NCI-H187 (cell line): ENCODE measurements around the gene MFAP1.
"Not testable (repeated sequence)": the region's sequence is repeated elsewhere in the genome, so short reads cannot be mapped to it uniquely, and the experiment has no call there.

Experiments
- DNase-seq, 2 experiments: peaks; one replicate each; lab custom pipeline; 2025; lab: John Stamatoyannopoulos, UW

MFAP1 gene

GRCh38 chr15:43821505-43821904, 3.0 kb downstream of the MFAP1 start:
- DNase-seq, result no peak

GRCh38 chr15:43815064-43815463, 9.4 kb downstream of the MFAP1 start:
- not testable (repeated sequence) for DNase-seq

DNA sequence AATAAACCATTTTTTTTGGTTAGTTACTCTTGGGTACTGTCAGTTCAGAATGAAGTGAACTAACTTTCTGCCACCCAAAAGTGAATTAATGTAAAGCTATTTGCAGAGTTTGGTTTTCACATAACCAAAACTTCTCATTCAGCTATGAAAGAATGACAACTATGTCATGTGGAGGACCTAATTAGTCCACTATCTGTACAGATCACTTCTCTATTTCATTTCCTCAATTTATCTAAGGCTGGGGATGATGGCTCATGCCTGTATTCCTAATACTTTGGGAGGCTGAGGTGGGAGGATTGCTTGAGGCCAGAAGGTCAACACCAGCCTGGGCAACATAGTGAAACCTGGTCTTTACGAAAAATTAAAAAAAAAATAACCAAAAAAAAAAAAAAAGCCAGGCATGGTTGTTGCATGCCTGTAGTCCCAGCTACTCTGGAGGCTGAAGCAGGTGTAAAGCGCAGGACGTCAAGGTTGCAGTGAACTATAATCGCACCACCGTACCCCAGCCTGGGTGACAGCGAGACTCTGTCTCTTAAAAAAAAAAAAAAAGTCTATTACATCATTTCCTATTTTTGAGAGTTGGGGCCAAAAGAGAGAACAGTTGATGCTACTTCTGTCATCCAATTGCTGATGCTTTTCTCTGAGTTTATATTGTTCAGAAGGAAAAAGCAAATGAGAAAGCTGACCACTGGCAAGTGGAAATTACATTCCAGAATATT, 15.4 kb downstream of the MFAP1 start:
- no peak for DNase-seq

GRCh38 chr15:43808435-43808950, 16.0 kb downstream of the MFAP1 start:
- DNase-seq, result no peak

DNA sequence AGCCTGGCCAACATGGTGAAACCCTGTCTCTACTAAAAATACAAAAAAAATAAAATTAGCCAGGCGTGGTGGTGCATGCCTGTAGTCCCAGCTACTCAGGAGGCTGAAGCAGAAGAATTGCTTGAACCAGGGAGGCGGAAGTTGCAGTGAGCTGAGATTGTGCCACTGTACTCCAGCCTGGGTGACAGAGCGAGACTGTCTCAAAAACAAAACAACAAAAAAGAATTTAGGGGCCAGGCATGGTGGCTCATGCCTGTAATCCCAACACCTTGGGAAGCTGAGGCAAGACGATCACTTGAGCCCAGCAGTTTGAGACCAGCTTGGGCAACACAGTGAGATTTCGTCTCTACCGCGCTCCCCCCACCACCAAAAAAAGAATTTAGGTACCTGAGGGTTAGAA, 21.8 kb downstream of the MFAP1 start:
- DNase-seq, result not testable (repeated sequence)

GRCh38 chr15:43800286-43801141, 24.0 kb downstream of the MFAP1 start, which contains the start of gene HYPK:
Gene HYPK, plus strand, starts transcription at chr15:43800599. Its CDS starts 24 bp downstream, at chr15:43800623.
- DNase-seq, result peak; percentile 9 to 62

DNA sequence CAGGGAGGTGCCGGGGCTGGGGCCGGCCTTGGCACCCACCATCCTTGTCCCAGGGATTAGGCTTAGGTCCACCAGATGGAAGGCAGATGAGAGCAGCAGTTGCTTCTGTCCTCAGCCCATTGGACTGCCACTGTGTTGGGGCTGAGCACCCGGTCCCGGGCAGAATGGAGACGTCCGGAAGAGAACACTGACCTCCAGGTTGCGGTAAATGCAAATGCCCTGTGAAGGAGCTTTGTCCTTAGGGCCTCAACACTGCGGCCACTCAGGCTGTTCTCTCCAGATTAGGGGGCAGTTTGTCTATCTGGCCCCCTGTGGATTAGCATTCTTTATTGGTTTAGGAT, 24.6 kb downstream of the MFAP1 start, which contains the start of gene SERINC4:
TSS of gene SERINC4 (minus strand) at position 276 of the 341 bp plus-strand sequence. CDS start at position 42, 234 bp downstream.
- DNase-seq, result no peak

- DNase-seq, result peak; percentile 30 to 35
These were observed 25.1 kb downstream of the MFAP1 start for GRCh38 chr15:43799209-43799944.

GRCh38 chr15:43796566-43796965, 27.9 kb downstream of the MFAP1 start:
- DNase-seq, result no peak

- DNase-seq, result no peak
These were observed 28.5 kb downstream of the MFAP1 start for GRCh38 chr15:43795997-43796396.

DNA sequence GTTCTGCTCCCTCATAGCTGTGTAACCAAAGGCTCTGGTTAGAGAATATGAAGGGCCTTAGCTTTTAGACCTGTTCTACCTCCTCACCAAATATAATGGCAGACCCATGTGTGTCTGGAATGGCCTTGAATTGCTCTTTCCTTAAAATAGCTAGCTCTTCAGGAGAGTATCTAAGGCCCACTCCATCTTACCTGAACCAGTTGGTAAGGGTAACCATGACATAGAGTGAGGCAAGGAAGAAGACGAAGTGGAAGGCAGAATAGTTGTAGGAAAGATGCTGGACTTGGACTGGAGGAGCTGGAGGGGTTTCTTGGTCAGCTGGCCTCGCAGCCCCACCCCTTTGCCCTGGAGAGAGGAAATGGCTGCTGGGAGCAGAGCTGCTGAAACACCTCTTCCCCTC, 29.3 kb downstream of the MFAP1 start:
- no peak for DNase-seq

DNA sequence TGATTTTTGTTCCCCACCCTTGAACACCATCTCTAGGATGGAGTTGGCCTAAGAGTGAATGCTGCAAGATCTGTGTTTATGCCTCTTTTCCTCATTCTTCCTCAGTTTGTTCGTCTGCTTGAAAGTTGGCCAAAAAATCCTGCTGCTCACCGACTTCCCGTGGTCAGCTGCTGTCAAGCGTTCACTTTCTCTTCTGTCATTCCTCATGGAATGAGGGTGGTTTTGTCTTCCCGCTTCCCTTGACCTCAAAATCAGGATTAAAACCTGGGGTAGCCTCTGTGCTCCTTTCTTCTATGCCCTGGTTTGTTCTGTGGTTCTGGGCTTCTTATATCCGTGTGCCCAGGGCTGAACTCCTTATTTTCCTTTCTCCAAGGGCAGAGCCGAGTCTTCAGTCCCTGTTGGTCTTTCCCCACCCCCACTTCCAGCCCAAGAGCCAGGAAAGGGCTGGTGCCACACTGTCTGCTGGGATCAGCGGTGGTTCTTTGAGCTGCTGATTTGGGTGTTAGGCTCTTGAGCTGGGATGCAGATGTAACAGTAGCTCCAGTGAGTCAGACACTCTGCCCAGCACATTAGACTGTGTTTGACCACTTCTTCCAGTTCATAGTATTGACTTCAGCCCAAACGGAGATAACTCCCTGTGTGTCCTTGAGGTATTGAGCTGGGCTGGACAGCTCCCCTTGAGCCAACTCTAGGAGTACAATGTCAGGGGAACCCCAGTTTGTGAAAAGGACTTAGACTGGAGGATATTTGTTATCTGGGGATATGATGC, 30.0 kb downstream of the MFAP1 start:
- no peak for DNase-seq

DNA sequence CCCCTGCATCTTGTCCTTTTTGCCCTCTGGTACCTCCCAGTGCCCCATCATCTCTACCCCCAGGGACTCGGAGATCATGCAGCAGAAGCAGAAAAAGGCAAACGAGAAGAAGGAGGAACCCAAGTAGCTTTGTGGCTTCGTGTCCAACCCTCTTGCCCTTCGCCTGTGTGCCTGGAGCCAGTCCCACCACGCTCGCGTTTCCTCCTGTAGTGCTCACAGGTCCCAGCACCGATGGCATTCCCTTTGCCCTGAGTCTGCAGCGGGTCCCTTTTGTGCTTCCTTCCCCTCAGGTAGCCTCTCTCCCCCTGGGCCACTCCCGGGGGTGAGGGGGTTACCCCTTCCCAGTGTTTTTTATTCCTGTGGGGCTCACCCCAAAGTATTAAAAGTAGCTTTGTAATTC, 30.8 kb downstream of the MFAP1 start:
- DNase-seq, result no peak

DNA sequence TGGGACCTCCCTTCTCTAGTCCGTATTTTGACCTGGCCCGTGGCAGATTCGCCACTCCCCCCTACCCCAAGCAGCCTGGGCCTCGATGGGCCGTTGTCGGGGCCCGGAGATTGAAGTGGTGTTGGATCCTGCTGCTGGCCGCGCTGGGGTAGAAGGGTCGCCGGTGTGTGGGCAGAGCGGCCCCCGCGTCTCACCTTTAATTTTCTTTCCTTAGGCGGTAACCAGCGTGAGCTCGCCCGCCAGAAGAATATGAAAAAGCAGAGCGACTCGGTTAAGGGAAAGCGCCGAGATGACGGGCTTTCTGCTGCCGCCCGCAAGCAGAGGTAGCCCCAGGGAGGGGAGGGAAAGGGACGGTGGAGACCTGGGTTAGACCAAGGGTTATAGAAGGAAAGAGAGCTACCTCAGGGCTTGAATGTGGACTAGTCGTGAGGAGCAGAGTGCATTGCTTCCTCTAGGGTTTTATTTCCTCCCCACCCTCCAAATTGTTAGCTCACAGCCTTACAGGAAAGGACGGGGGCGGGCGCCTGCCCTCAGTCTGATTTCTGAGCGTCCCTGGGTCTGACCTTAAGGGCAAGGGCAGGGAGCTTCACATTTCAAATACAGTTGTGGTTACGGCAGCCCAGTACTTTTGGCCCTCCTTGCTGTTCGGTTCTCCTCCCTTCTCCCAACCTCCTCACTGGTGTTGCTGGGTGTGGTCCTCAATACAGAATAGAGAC, 31.6 kb downstream of the MFAP1 start:
- no peak for DNase-seq

- DNase-seq, result peak; percentile 86 to 96
These were observed 32.3 kb downstream of the MFAP1 start, which contains the start of gene SERF2 for GRCh38 chr15:43791993-43792760. Gene SERF2, plus strand, starts transcription at chr15:43792320. Its CDS starts 57 bp downstream, at chr15:43792377.

DNA sequence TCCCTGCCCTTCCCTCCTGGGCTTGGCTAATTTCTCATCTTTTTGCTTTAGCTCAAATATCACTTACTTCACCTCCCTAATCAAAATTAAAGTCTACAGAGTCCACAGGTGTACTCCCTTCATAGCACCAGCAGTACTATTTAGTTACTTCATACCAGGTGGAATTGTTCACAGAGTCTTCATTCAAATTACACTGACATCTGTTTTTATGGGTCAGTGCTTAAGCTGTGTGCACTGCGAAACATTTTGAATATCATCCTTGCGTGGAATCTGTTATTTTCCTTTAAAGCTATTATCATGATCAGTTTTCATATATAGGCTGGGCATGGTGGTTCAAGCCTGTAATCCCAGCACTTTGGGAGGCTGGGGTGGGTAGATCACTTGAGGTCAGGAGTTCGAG, 35.1 kb downstream of the MFAP1 start:
- no peak for DNase-seq

GRCh38 chr15:43779016-43779415, 45.5 kb downstream of the MFAP1 start:
- no peak for DNase-seq

GRCh38 chr15:43777267-43777914, 47.1 kb downstream of the MFAP1 start:
- DNase-seq, result peak; percentile 19 to 88

GRCh38 chr15:43776718-43777266, 47.7 kb downstream of the MFAP1 start, which contains the start of gene ELL3:
Gene ELL3, minus strand, starts transcription at chr15:43776966. Its CDS starts 65 bp downstream, at chr15:43776901.
- peak; percentile 44 to 88 for DNase-seq
